Parathyroid adenoma (tissue), 2 donors: ENCODE measurements around the gene EIF1AX.
"Not testable (repeated sequence)": the region's sequence is repeated elsewhere in the genome, so short reads cannot be mapped to it uniquely, and the experiment has no call there.

Experiments used
- H2AFZ ChIP-seq: fragments of 300-600 bp; sonication (generic); one replicate; pipeline ENCODE4 v1.7.0; 2017; ENCODE audit warnings: antibody characterized with exemption, mild to moderate bottlenecking
- H3K27ac ChIP-seq: fragments of 300-600 bp; sonication (generic); one replicate; pipeline ENCODE4 v1.7.0; 2017
- H3K27me3 ChIP-seq: fragments of 300-600 bp; sonication (generic); one replicate; pipeline ENCODE4 v1.7.0; 2017; ENCODE audit warnings: low read length; ENCODE audit not compliant: control insufficient read depth, insufficient read depth
- H3K36me3 ChIP-seq: fragments of 300-600 bp; sonication (generic); one replicate; pipeline ENCODE4 v1.7.0; 2017; ENCODE audit warnings: low read length; ENCODE audit not compliant: control insufficient read depth, insufficient read depth
- H3K4me1 ChIP-seq: fragments of 300-600 bp; sonication (generic); one replicate; pipeline ENCODE4 v1.7.0; 2017; ENCODE audit warnings: control low read depth
- H3K4me2 ChIP-seq: fragments of 300-600 bp; sonication (generic); one replicate; pipeline ENCODE4 v1.7.0; 2017; ENCODE audit warnings: low read length
- H3K4me3 ChIP-seq: fragments of 300-600 bp; sonication (generic); one replicate; pipeline ENCODE4 v1.7.0; 2017; ENCODE audit warnings: low read depth, low read length
- H3K79me2 ChIP-seq: fragments of 300-600 bp; sonication (generic); one replicate; pipeline ENCODE4 v1.7.0; 2017; ENCODE audit warnings: control low read depth
- H3K9ac ChIP-seq: fragments of 300-600 bp; sonication (generic); one replicate; pipeline ENCODE4 v1.7.0; 2017; ENCODE audit warnings: mild to moderate bottlenecking
- H3K9me3 ChIP-seq: fragments of 300-600 bp; sonication (generic); one replicate; pipeline ENCODE4 v1.7.0; 2017; ENCODE audit warnings: low read length; ENCODE audit not compliant: control insufficient read depth
- TF ChIP-seq, protein P1 (sequence below): fragments of 300-600 bp; sonication (generic); IDR thresholded peaks from one replicate; pipeline ENCODE4 v1.7.0; 2017; ENCODE audit warnings: antibody characterized with exemption, mild to moderate bottlenecking
- donor health status: primary hyperparathyroidism.

Gene EIF1AX

DNA sequence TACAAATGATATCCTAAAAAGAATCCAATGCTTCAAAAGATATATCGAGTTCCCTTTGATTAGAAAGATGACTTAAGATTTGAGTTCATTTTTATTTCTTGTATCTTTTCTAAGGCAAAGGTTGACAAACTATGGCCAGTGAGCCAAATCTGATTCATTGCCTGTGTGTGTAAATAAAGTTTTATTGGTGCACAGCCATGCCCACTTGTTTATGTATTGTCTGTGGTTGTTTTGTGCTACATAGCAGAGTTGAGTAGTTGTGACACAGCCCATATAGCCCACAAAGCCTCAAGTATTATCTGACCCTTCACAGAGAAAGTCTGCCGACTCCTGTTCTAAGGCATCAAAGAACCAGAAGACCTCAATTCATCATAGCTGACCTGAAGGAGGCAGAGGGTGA, 32.2 kb upstream of the EIF1AX start:
- no peak overlapping the region for H3K9ac ChIP-seq
- no peak overlapping the region for H3K4me3 ChIP-seq
- no peaks in the 10 kb centered on the region for H3K27me3 ChIP-seq
- H3K4me2 ChIP-seq = no peak overlapping the region
- H3K27ac ChIP-seq = no peak overlapping the region
- H2AFZ ChIP-seq = no peak overlapping the region
- no peaks in the 10 kb centered on the region for H3K9me3 ChIP-seq
- TF ChIP-seq, protein P1, sequence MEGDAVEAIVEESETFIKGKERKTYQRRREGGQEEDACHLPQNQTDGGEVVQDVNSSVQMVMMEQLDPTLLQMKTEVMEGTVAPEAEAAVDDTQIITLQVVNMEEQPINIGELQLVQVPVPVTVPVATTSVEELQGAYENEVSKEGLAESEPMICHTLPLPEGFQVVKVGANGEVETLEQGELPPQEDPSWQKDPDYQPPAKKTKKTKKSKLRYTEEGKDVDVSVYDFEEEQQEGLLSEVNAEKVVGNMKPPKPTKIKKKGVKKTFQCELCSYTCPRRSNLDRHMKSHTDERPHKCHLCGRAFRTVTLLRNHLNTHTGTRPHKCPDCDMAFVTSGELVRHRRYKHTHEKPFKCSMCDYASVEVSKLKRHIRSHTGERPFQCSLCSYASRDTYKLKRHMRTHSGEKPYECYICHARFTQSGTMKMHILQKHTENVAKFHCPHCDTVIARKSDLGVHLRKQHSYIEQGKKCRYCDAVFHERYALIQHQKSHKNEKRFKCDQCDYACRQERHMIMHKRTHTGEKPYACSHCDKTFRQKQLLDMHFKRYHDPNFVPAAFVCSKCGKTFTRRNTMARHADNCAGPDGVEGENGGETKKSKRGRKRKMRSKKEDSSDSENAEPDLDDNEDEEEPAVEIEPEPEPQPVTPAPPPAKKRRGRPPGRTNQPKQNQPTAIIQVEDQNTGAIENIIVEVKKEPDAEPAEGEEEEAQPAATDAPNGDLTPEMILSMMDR = no peak
- no peaks in the 10 kb centered on the region for H3K4me1 ChIP-seq
- H3K79me2 ChIP-seq = no peaks in the 10 kb centered on the region
- H3K36me3 ChIP-seq = no peaks in the 10 kb centered on the region

DNA sequence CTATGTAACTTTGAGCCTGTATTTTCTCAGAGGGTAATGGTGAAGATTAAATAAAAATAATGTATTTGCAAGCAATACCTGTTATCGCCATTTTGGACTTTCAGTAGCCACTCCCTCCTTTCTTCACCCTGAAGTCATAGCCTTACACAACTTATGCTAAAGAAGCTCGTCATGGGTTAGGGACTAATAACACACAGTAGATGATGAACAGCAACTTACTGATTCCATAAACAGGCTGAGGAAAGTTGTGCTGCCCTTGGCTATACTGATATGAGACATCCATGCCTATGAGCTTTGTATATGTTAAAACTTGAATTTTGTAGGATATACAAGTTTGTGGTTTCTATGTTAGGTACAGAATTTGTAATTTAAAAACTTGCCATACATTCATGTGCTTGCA, 31.7 kb upstream of the EIF1AX start:
- no peaks in the 10 kb centered on the region for H3K4me1 ChIP-seq
- no peaks in the 10 kb centered on the region for H3K9me3 ChIP-seq
- H3K36me3 ChIP-seq = no peaks in the 10 kb centered on the region

DNA sequence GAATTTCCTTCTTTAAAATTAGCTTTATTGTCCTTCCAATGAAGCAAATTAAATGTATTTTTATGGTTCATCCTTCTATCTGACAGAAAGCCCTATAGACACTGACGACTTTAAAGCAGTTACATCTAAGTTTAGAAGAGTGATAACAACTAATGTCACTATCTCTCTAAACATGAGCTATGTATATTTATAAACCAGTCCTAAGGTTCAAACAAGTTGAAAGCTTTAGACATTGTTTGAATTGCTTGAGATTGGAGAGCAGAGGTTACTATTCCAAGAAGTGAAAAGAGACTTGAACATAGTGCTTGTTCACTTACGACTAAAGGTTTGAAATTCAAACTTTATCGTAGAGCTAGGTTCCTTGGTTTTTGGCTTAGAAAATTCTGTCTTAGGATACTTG, 30.2 kb upstream of the EIF1AX start:
- H3K9me3 ChIP-seq = no peaks in the 10 kb centered on the region
- no peak overlapping the region for H3K9ac ChIP-seq
- no peak overlapping the region for H3K27ac ChIP-seq
- H3K27me3 ChIP-seq = no peaks in the 10 kb centered on the region
- H3K79me2 ChIP-seq = no peaks in the 10 kb centered on the region
- no peaks in the 10 kb centered on the region for H3K4me1 ChIP-seq
- no peaks in the 10 kb centered on the region for H3K36me3 ChIP-seq
- H2AFZ ChIP-seq = no peak overlapping the region
- H3K4me3 ChIP-seq = no peak overlapping the region
- TF ChIP-seq, protein P1 = no peak
- no peak overlapping the region for H3K4me2 ChIP-seq

More for the DNA sequence above, 31.7 kb upstream of the EIF1AX start:
- H3K4me3 ChIP-seq = no peak overlapping the region
- no peak overlapping the region for H2AFZ ChIP-seq
- TF ChIP-seq, protein P1 = no peak
- no peak overlapping the region for H3K9ac ChIP-seq
- H3K4me2 ChIP-seq = no peak overlapping the region
- H3K27ac ChIP-seq = no peak overlapping the region
- no peaks in the 10 kb centered on the region for H3K79me2 ChIP-seq
- H3K27me3 ChIP-seq = no peaks in the 10 kb centered on the region

DNA sequence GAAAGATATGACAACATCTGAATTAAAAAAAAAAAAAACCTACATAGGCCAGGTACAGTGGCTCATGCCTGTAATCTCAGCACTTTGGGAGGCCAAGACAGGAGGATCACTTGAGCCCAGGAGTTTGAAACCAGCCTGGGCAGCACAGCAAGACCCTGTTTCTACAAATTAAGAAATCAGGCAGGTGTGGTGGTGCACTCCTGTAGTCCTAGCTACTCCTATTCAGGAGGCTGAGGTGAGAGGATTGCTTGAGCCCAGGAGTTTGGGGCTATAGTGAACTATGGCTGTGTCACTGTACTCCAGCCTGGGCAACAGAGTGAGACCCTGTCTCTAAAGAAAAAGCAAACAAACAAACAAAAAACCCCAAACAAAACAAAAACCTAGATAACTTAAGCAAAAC, 20.9 kb upstream of the EIF1AX start:
- H3K79me2 ChIP-seq, H3K27me3 ChIP-seq, H2AFZ ChIP-seq, H3K9ac ChIP-seq, H3K9me3 ChIP-seq, H3K4me3 ChIP-seq, H3K4me2 ChIP-seq, H3K27ac ChIP-seq, H3K4me1 ChIP-seq, H3K36me3 ChIP-seq: not testable (repeated sequence)

DNA sequence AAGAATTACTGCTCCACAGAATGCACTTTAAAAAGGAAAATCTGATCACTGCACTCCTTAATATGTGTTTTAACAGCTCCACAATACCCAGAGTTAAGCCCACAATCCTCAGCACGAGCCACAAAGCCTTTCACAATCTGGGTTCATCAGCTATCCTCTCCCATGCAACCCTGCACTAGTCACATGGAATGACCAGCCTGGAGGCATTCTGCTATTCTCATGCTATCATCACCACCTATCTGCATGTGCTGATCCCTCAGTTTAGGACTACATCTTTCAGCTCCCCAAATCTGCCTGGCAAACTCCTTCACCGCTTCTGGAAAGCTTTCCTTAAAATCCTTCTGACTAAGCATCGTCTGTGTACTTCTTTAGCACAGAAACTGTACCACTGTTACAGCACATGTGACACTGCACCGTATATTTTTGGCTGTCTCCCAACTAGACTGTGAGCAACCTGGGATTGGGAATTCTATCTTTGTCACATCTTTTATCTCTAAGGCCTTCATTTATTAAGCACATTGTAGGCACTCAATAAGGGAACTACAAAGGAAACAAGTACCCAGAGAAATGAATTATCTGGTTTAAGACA, 18.3 kb upstream of the EIF1AX start:
- H3K9me3 ChIP-seq = no peaks in the 10 kb centered on the region
- no peak overlapping the region for H3K9ac ChIP-seq
- TF ChIP-seq, protein P1 = no peak
- no peak overlapping the region for H3K27ac ChIP-seq
- no peaks in the 10 kb centered on the region for H3K36me3 ChIP-seq
- H3K27me3 ChIP-seq = no peaks in the 10 kb centered on the region
- no peaks in the 10 kb centered on the region for H3K4me1 ChIP-seq
- H3K4me2 ChIP-seq = no peak overlapping the region
- no peaks in the 10 kb centered on the region for H3K79me2 ChIP-seq
- H3K4me3 ChIP-seq = no peak overlapping the region
- H2AFZ ChIP-seq = no peak overlapping the region
